GM18907 (cell line): ENCODE data around the gene PGM2.
"Not testable (repeated sequence)": the region's sequence is repeated elsewhere in the genome, so short reads cannot be mapped to it uniquely, and the experiment has no call there.

ENCODE experiments used
- ATAC-seq: cut with Tn5 transposase; IDR thresholded peaks from one replicate; pipeline ENCODE4 v1.9.1; 2021; ENCODE audit warnings: mild to moderate bottlenecking, moderate library complexity; ENCODE audit not compliant: unreplicated experiment

The PGM2 gene

GRCh38 chr4:37816719-37817118 is 9.8 kb upstream of the PGM2 start:
- ATAC-seq, result no peak

DNA sequence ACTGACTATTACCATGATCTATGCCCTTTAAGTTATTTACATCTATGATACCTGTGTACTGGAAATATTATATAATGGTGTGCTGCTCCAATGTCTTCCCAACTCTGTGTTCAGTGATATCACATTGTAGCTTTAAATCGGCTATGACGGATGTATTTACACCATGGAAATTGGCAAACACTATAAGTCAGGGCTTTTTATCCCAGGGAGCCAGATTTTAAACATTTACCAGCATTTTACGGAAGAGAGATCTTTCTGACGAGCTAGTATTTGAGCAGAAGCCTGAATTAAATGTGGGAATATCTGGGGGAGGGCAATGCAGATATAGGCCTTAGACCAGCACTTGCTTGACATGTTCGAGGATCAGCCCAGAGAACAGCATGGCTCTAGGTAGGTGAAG is 7.7 kb upstream of the PGM2 start:
- ATAC-seq, result no peak

DNA sequence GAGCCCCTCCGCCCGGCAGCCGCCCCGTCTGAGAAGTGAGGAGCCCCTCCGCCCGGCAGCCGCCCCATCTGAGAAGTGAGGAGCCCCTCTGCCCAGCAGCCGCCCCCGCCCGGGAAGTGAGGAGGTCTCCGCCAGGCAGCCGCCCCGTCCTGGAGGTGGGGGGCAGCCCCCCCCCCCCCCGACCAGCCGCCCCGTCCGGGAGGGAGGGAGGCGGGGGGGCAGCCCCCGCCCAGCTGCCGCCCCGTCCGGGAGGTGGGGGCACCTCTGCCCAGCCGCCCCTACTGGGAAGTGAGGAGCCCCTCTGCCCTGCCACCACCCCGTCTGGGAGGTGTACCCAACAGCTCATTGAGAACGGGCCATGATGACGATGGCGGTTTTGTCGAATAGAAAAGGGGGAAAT is 6.0 kb upstream of the PGM2 start:
- ATAC-seq, result not testable (repeated sequence)

DNA sequence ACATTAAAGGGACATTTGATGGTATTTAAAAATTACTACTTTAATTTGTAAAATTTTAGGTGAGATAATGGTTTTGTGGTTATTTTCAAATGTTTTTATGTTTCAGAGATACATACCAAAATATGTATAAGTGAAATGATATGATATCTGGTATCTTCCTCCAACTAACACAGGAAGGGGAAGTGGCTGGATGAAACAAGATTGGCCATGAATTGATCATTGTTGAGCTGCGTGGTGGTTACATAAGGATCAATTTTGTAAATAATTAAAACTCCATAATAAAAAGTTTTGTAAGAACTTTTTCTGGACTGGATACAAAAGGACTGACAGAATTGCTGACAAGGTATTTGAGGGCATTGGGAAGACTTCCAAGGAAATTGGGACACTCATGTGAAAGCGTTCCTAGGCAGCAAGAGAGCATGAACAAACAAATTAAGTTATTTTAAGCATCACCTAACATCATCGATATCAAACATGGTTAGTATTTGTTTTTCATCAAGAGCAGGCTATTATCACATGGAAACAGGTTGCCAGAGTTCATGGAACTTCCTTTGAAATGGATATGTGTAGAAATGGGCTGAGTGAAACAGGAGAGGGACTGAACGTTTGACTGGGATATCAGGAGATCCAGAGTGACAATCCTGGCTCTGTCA is 4.4 kb upstream of the PGM2 start:
- ATAC-seq, result no peak

DNA sequence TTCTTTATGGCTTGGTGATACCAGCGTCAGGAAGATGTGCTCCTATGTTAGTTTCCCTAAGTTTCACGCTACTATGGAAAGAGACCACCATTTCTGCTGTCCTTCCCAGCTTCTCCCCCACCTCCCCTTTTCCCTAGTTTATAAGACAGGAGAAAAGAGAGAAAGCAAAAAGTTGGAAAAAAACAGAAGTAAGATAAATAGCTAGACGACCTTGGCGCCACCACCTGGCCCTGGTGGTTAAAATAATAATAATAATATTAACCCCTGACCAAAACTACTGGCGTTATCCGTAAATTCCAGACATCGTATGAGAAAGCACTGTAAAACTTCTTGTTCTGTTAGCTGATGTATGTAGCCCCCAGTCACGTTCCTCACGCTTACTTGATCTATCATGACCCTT is 985 bp upstream of the PGM2 start:
- ATAC-seq, result not testable (repeated sequence)

GRCh38 chr4:37825968-37826294 is 555 bp upstream of the PGM2 start:
- peak; percentile 9 for ATAC-seq

- ATAC-seq, result peak; percentile 57
Observed at GRCh38 chr4:37827030-37827685, 672 bp downstream of the PGM2 start.

DNA sequence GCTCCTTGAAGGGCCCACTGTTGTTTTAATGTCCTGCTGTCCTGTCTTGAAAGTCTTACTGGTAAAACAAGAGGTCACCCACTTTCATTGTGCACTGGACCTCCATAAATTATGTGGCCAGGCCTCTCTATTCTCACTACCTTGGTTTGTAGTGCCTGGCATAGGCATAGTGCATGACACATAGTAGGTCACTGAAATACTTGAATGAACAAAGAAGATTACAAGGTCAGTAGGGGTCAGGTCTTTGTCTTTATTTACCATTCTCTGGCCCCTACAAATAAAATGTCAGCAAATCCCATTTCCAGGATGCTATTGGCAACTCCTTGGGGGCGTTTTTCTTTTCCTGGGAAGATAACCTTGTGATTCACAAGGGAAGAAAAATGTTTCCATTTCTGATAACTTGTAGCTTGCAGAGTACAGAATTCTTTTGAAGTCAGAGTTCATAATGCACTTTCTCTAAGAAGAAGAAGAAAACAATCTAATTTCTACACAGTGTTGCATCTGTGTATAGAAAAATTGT is 1.4 kb downstream of the PGM2 start:
- ATAC-seq, result no peak

DNA sequence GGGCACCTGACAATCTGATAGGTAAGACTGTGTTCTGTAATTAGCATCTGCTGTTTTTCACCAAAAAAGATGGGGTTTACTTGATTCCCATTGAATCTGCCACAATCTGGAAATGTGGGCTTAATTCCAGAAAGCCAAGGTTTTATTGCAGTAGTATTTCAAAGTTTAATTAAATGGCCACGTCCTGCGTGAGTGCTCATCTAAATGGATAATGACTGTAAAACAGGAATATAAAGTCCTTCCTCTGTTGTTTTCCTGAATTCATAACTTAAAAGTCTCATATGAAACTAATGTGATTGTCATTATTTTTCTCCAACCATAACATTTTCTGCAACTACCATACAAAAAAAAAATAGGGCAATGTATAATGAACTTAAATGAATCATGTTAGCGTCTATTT is 2.4 kb downstream of the PGM2 start:
- no peak for ATAC-seq

- no peak for ATAC-seq
Observed at GRCh38 chr4:37830640-37831039, 4.2 kb downstream of the PGM2 start.

GRCh38 chr4:37835031-37835430 is 8.5 kb downstream of the PGM2 start:
- no peak for ATAC-seq

- no peak for ATAC-seq
Observed at GRCh38 chr4:37835806-37836205, 9.3 kb downstream of the PGM2 start.

- no peak for ATAC-seq
Observed at GRCh38 chr4:37836274-37836673, 9.8 kb downstream of the PGM2 start.

GRCh38 chr4:37836838-37837440 is 10.5 kb downstream of the PGM2 start:
- no peak for ATAC-seq

GRCh38 chr4:37837446-37837845 is 11.0 kb downstream of the PGM2 start:
- no peak for ATAC-seq

GRCh38 chr4:37839426-37839825 is 12.9 kb downstream of the PGM2 start:
- no peak for ATAC-seq

DNA sequence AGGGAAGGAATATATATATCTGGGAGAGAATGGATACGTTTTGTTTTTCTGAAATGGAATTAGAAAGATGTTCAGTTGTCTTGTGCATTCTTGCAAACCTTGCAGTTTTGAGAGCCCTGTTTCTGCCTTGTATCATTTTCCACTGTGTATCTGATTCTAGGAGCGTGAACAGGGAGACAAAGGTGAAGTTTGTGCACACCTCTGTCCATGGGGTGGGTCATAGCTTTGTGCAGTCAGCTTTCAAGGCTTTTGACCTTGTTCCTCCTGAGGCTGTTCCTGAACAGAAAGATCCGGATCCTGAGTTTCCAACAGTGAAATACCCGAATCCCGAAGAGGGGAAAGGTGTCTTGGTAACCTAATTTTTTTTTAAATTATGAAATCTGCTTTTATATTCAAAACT is 17.7 kb downstream of the PGM2 start:
- no peak for ATAC-seq

GRCh38 chr4:37845201-37845600 is 18.7 kb downstream of the PGM2 start:
- ATAC-seq, result no peak

DNA sequence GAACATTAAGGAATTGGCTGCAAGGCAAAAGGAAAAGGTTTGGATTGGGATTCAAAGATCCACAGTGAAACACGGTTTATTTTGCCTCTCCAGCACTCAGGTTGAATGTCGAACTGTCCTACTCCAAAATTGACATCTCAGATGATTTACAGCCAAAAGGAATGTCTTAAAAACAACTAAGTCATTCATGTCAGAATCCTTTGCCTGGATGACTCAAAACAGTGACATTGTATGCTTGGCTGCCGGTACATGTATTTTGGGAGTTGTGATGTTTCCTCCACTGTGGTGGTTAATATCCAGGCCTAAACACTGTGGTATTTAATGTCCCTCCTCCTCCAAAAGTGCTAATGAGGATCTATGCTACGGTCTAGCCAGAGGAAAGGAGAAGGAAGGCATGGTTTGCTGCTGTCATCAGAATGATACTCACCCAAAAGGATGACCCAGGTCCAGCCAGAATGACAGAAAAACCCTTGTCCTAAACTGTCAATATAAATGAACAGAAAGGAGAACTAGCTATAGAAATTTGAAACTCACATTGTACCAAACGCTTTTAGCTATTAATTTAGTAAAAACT is 20.9 kb downstream of the PGM2 start:
- ATAC-seq, result no peak

GRCh38 chr4:37852376-37852775 is 25.9 kb downstream of the PGM2 start:
- no peak for ATAC-seq

DNA sequence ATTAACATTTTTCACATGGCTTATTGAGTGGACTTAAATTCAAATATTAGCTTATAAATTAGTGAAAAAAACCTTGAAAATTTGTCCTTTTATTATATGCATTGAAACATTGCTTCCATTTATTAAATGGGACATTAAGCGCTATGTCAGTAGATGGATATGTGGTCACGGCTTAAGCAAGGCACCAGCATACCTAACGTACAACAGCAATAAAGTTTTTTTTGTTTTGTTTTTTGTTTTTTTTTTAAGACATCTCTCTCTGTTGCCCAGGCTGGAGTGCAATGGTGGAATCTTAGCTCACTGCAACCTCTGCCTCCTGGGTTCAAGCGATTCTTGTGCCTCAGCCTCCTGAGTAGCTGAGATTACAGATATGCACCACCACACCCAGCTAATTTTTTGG is 31.6 kb downstream of the PGM2 start:
- ATAC-seq, result no peak

DNA sequence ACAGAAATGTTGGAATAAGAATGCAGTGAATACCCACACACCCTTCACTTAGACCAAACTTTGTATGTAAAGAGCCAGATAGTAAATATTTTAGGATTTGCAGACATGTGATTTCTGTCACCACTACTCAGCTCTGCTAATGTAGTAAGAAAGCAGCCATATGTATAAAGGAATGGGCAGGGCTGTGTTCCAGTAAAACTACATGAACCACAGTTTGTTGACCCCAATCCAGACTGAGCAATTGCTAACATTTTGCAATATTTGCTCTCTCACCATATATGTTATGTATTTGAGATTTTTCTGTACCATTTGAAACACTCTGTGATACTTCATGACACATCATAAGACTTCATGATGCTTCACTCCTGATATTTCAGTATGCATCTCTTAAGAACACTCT is 32.4 kb downstream of the PGM2 start:
- ATAC-seq, result no peak
